Thoracic aorta (tissue), 2 donors: ENCODE measurements around the gene ADRA1B. TPM values are rescaled to one million over a fixed set of nuclear protein-coding genes. Genes with fewer than 3 reads are reported as not detected.

ENCODE experiments used
- ATAC-seq: fragments of 150-250 bp; one replicate; pipeline ENCODE4 v1.8.0; 2017; ENCODE audit warnings: low read depth; ENCODE audit not compliant: insufficient number of reproducible peaks, low FRiP score
- DNase-seq: peaks from one replicate; pipeline ENCODE4 v3.0.0-alpha.2; 2020; ENCODE audit warnings: low spot score
- H3K27ac ChIP-seq, 2 donors: fragments of 200-600 bp; sonication (generic); 1 replicate in 1 of 2; 2 replicates in 1 of 2; pipeline ENCODE4 v1.5.1; 2016; ENCODE audit warnings: mild to moderate bottlenecking in 2 of 2, moderate library complexity in 2 of 2
- H3K27me3 ChIP-seq: fragments of 200-600 bp; sonication (generic); replicated peaks from 2 replicates; pipeline ENCODE4 v1.6.0; 2016; ENCODE audit warnings: mild to moderate bottlenecking; ENCODE audit not compliant: insufficient read depth
- H3K36me3 ChIP-seq: fragments of 200-600 bp; sonication (generic); one replicate; pipeline ENCODE4 v1.5.1; 2016
- H3K4me1 ChIP-seq, 2 donors: fragments of 200-600 bp; sonication (generic); 1 replicate in 1 of 2; 2 replicates in 1 of 2; pipeline versions ENCODE4 v1.5.1 to v1.6.0; 2016; ENCODE audit warnings: low read depth in 2 of 2, mild to moderate bottlenecking in 1 of 2; ENCODE audit not compliant: control insufficient read depth in 1 of 2
- H3K4me3 ChIP-seq: fragments of 200-600 bp; sonication (generic); 2 replicates; pipeline ENCODE4 v1.5.1; 2016; ENCODE audit warnings: mild to moderate bottlenecking
- H3K9me3 ChIP-seq: fragments of 200-600 bp; sonication (generic); 2 replicates; pipeline ENCODE4 v1.5.1; 2016
- total RNA-seq, 2 donors: library from RNA; depleted of rRNA; stranded (reverse); fragments of >200 nt; gene quantifications; one replicate each; pipeline versions ENCODE4 v1.1.0 to v1.2.3, GENCODE V29; 2016
- TF ChIP-seq, protein P1 (sequence below): fragments of 200-600 bp; sonication (generic); IDR thresholded peaks from one replicate; pipeline ENCODE4 v1.5.1; 2019; ENCODE audit warnings: antibody characterized with exemption

Gene ADRA1B
- total RNA-seq, 2 donors from 2014 or later: 14.8 to 53.3 TPM

- Histone ChIP-seq H3K4me3 (no peak overlapping the region), H3K27ac (no peak overlapping the region), H3K4me1 (peaks cover 8 to 20% of the 10 kb centered on the region in 2 donors), H3K9me3 (no peaks in the 10 kb centered on the region), H3K36me3 (no peaks in the 10 kb centered on the region), H3K27me3 (no peaks in the 10 kb centered on the region)
- no peak for ATAC-seq
- DNase-seq: no peak
- TF ChIP-seq, protein P1, sequence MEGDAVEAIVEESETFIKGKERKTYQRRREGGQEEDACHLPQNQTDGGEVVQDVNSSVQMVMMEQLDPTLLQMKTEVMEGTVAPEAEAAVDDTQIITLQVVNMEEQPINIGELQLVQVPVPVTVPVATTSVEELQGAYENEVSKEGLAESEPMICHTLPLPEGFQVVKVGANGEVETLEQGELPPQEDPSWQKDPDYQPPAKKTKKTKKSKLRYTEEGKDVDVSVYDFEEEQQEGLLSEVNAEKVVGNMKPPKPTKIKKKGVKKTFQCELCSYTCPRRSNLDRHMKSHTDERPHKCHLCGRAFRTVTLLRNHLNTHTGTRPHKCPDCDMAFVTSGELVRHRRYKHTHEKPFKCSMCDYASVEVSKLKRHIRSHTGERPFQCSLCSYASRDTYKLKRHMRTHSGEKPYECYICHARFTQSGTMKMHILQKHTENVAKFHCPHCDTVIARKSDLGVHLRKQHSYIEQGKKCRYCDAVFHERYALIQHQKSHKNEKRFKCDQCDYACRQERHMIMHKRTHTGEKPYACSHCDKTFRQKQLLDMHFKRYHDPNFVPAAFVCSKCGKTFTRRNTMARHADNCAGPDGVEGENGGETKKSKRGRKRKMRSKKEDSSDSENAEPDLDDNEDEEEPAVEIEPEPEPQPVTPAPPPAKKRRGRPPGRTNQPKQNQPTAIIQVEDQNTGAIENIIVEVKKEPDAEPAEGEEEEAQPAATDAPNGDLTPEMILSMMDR: no peak
Measured at GRCh38 chr5:159884917-159885620, 31.2 kb upstream of the ADRA1B start.

- H3K9me3 ChIP-seq: no peaks in the 10 kb centered on the region
- ATAC-seq: no peak
- TF ChIP-seq, protein P1: no peak
- no peaks in the 10 kb centered on the region for H3K36me3 ChIP-seq
- no peak overlapping the region for H3K27ac ChIP-seq
- no peak for DNase-seq
- peaks cover 8 to 20% of the 10 kb centered on the region in 2 donors for H3K4me1 ChIP-seq
- no peaks in the 10 kb centered on the region for H3K27me3 ChIP-seq
- H3K4me3 ChIP-seq: no peak overlapping the region
Measured at GRCh38 chr5:159886296-159886695, 30.0 kb upstream of the ADRA1B start.

DNA sequence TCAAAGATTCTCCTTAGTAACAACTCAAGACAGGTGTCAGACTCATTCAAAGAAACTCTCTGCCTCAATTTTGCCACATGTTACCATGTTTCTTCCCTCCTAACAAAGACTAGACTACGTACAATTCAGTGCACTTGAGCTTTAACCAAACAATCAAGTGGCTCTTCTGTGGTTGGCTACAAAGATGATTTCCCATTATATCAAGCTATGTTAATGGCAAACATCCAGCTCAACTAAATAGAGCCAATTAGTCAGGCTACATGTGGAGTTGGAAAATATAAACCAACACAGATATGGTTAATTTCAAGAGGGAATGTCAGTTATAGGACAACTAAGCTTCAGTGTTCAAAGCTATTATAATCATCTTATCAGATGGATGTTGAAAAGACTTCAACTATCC is 29.2 kb upstream of the ADRA1B start:
- no peak overlapping the region for H3K27ac ChIP-seq
- no peaks in the 10 kb centered on the region for H3K9me3 ChIP-seq
- ATAC-seq: no peak

DNA sequence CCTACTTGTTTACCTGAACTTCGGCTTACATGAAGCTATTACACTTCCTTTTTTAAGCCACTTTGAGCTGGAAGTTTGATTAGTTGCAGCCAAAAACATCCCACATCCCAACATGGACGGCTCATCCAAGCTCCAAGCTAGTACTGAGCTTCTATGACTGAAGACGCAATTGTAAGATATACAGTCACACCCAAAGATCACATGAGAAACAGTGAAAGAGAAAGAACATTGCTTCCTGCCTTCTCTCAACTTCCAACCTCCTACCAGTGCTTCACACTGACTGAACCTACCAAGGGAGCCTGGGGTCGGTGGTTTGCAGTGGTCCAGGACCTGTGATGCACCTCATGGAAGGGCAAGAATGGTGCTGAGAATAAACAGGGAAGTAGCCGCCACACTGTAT is 27.4 kb upstream of the ADRA1B start:
- Histone ChIP-seq H3K4me1 (peaks cover 0 to 5% of the 10 kb centered on the region in 2 donors), H3K27ac (no peak overlapping the region), H3K36me3 (no peaks in the 10 kb centered on the region), H3K9me3 (no peaks in the 10 kb centered on the region), H3K27me3 (no peaks in the 10 kb centered on the region), H3K4me3 (no peak overlapping the region)
- DNase-seq: no peak
- ATAC-seq: no peak
- TF ChIP-seq, protein P1: no peak

More for the DNA sequence above, 29.2 kb upstream of the ADRA1B start:
- no peak overlapping the region for H3K4me3 ChIP-seq
- H3K36me3 ChIP-seq: no peaks in the 10 kb centered on the region
- no peak for DNase-seq
- TF ChIP-seq, protein P1: no peak
- no peaks in the 10 kb centered on the region for H3K27me3 ChIP-seq
- H3K4me1 ChIP-seq: peaks cover 8 to 20% of the 10 kb centered on the region in 2 donors

- ATAC-seq: no peak
- H3K36me3 ChIP-seq: no peaks in the 10 kb centered on the region
- no peaks in the 10 kb centered on the region for H3K4me1 ChIP-seq
- no peak overlapping the region for H3K4me3 ChIP-seq
- no peak overlapping the region for H3K27ac ChIP-seq
- DNase-seq: no peak
- H3K9me3 ChIP-seq: no peaks in the 10 kb centered on the region
- no peaks in the 10 kb centered on the region for H3K27me3 ChIP-seq
- TF ChIP-seq, protein P1: no peak
Measured at GRCh38 chr5:159890141-159890540, 26.1 kb upstream of the ADRA1B start.
